ENCODE data around the gene DUS2.
"Not testable (repeated sequence)": the region's sequence is repeated elsewhere in the genome, so short reads cannot be mapped to it uniquely, and the experiment has no call there.

The DUS2 gene

DNA sequence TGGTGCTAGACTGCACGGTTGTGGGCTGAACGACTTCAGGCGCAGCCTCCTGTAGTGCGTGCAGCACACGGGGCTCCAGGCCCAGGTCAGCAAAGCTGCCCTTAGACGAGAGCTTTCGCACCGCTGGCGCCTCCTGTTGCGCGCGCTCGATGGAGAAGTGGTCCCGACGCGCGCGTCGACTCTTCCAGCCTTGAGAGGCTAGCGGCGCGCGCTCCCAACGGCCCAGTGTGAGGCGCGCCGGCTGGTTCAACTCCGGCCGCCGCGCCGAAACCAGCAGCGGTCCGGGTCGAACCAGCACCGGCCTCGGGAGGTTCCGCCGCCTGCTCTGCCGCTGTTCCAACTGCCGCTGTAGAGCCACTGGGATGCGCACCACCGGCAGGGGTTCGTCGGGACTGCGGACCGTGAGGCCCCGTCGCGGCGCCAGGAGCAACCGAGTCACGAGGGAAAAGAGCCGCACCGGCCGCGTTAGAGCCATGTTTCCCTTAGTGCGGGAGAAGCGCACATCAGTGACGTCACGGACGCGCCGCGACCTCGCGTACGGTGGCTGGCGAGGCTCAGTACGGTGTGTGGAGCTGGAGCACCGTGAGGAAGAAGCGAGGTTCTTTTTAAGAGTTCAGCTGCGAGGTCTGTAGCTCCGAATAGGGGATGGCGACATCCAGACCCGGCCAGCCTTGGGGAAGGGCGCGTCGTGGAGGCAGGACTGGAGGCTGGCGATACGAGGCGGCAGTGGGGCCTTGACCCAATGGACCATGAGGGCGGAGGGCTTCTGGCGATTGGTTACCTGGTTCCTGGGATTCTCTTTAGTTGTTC lies at the start of gene DUS2, which contains the start of gene DDX28:
TSS of gene DUS2 (plus strand) at position 557 of the 810 bp plus-strand sequence. CDS start 14,740 bp downstream, outside the sequence.
TSS of gene DDX28 (minus strand) at position 505 of the 810 bp plus-strand sequence. CDS start at position 475, 30 bp downstream.
- peak; percentile 94 for DNase-seq (ENCODE audit: low spot score)

DNA sequence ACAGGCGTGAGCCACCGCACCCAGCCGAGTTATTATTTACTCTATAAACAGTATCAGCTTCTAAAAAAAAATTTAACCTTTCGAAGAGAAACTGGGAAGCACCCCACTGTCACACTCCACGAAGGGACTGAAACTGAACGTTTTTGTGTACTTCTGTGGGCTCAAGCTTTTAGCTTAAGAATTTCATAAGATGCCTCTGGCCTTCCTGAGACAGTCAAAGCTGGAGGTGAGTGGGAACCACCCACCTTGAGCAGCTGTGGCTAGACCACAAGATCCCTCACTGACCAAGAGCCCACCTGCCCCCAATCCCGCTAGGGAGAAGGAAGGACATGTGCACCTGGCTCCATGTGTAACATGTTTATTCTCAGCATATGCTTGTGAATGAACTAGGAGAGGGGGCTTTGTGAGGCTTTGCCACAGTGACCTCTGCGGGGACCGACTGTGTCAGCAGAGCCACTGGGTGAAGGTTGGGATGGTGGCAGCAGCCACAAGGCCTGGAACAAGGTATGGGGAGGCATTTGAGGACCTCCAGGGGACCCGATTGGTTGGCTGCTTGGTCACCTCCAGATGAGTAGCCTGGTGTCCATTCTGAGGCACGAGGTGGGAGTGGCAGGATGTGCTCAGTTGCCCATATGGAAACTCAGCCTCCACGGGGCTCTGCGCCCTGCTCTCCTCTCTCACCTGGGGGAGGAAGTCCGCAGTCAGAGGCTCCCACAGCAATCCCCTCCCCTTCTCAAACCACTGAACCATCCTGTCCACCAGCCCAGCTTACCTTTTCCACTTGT lies 47.6 kb upstream of the DUS2 start:
- DNase-seq (ENCODE audit: low spot score): no peak

DNA sequence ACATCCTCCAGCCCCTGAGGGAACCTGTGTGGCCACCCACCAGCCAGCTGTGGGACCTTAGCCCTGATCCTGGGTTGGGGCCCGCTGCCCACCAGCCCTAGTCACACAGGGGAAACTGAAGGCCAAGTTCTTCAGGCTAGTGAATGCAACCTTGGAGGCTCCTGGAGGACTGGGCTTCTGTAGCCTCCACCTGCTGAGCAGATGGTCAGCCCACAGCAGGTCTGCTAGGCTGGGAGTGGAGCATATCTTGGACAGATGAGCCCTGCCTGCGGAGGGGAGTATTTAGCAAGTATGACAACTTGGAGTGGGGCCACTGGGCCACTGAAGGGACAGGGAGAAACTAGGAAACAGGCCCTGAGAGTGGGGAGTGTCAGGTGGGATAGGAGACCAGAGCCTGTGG lies 46.9 kb upstream of the DUS2 start:
- no peak for DNase-seq (ENCODE audit: low spot score)

DNA sequence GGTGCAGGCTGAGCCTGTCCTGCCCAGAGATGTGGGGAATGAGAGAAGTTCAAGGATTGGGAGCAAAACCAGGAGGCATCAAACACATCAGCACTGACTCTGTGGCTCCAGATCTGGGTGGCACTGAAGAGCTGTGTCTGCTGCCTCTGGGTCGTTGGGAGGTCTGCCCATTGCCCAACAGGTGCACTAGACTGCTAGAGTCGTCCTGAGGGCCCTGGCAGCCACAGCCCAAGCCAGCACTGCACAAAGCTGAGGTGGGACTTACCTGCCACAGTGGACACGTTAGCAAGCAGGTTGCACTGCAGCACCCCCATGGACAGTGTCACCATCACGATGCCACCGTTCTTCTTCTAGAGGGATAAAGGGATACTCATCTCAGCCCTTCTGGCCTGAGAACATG lies 46.1 kb upstream of the DUS2 start:
- no peak for DNase-seq (ENCODE audit: low spot score)

DNA sequence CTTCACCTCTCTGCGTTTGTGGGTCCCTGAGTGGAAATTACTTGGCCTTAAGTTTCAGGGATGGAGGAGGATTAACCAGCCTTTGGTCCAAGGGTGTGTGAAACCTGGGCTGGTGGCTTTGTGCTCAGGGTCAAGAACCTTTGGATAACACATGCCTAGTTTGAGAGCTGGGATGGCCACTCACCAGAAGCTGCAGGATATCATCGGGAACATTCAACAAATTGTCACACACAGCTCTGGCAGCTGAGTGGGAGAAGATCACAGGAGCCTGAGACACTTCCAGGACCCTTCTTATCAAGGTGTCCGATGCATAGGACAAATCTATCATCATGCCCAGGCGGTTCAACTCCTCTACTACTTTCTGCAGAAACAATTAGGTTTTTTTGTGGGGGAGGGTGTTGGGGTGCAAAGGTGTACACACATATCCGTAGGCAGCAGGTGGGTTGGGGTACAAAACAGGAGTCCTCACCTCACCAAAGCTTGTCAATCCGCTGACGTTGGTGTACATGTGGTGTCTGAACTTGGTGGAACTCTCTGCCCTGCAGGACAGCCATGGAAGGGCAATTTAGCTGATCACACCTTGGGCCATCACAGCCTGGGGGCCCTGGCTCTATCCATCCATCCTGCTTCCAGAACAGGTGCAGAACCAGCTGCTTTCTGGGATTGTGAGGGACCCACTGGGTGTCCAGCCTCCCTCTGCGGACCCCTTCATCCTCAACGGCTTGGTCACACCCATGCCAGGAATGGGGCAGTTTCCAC lies 45.4 kb upstream of the DUS2 start:
- DNase-seq (ENCODE audit: low spot score): no peak

DNA sequence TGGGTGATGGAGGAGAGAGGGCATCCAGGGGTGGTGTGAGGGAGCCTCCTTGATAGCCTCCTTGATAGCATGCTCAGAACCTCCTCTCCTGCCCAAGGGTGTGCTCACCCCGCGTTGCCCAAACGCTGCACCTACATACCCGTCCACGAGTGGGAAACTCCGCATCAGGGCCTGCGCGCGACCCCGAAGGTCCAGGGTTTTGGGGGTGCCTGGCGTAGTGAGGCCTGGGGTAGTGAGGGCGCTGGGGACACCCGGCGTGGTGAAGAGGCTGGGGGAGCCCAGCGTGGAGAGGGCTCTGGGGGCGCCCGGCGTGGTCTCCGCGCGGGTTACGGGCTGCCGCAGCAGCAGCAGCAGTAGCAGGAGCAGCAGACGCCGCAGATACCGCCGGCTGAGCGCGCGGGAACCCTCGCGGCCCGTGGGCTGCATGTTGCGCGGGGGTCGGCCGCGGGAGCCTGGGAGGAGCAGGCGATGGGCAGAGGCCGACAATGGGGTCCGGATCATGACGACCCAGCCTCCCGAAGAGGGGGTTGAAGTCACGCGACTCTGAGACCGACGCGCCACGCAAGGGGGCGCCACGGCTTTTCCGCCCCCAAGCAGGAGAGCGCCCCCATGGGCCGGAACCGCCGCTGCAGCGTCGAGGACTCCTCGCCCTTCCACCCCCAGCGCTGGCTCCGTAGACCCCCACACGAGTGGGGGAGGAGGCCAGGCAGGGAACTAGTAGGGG lies 43.0 kb upstream of the DUS2 start, which contains the start of gene DPEP3:
TSS of gene DPEP3 (minus strand) at position 545 of the 724 bp plus-strand sequence. CDS start at position 426, 119 bp downstream.
- no peak for DNase-seq (ENCODE audit: low spot score)

DNA sequence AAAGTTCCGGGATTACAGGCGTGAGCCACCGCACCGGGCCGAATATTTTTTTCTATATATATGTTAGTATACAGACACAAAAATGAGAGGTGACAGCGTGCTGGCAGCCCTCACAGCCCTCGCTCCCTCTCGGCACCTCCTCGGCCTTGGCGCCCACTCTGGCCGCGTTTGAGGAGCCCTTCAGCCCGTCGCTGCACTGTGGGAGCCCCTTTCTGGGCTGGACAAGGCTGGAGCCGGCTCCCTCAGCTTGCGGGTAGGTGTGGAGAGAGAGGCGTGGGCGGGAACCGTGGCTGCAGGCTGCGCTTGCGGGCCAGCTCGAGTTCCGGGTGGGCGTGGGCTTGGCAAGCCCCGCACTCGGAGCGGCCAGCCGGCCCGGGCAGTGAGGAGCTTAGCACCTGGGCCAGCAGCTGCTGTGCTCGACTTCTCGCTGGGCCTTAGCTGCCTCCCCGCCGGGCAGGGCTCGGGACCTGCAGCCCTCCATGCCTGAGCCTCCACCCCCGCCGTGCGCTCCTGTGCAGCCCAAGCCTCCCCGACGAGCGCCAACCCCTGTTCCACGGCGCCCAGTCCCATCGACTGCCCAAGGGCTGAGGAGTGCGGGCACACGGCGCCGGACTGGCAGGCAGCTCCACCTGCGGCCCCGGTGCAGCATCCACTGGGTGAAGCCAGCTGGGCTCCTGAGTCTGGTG lies 40.9 kb upstream of the DUS2 start:
- no peak for DNase-seq (ENCODE audit: low spot score)

DNA sequence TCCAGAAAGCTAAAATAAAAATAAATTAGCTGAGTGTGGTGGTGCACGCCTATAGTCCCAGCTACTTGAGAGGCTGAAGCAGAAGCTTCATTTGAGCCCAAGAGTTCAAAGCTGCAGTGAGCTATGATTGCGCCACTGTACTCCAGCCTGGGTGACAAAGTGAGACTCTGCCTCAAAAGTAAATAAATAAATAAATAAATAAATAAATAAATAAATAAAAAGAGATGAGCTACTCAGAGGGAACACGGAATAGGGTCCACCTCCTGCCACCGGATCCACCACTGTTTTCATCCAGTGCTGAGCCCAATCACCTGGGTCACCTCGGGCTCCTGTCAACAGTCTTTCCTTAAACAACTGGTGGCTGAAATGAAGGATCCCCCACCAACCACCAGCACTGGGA lies 36.1 kb upstream of the DUS2 start:
- DNase-seq (ENCODE audit: low spot score): no peak

DNA sequence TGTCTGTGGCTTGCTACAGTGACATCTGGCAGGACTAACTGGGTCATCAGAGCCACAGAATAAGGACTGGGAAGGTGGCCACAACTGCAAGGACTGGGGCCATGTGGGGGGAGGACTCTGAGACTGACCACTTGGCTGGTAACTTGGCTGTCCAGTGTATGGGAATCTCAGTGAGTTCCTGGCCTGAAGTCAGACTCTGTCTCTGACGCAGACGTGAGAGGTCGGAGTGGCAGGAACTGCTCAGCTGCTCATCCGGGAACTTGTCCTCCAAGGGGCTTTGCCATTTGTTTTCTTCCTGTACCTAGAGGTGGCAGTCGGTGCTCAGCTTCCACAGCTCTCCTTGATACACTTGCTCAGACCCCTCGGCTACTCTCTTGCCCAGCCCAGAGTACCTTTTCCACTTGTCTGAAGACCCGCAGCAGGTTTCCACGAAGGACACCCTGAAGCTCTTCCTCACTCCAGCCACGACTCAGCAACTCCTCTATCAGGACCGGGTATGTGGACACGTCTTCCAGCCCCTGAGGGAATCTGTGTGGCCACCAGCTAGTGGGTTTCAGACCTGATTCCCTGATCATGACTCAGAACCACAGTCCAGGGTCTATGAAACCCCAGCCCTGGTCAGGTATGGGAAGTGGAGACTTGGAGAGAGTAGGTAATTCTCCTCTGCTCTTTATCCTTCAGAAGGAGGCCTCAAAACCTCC lies 35.5 kb upstream of the DUS2 start:
- no peak for DNase-seq (ENCODE audit: low spot score)

DNA sequence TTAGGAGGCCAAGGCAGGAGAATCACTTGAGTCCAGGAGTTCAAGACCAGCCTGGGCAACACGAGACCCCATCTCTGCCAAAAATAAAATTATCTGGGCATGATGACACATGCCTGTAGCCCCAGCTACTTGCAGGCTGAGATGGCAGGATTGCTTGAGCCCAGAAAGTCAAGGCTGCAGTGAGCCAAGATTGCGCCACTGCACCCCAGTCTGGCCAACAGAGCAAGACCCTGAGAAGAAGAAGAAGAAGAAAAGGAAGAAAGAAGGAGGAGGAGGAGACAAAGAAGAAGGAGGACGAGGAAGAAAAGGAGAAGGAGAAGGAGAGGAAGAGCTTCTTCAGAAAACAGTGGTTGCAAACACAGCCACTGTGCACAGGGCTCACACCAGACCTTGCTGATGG lies 34.4 kb upstream of the DUS2 start:
- no peak for DNase-seq (ENCODE audit: low spot score)

DNA sequence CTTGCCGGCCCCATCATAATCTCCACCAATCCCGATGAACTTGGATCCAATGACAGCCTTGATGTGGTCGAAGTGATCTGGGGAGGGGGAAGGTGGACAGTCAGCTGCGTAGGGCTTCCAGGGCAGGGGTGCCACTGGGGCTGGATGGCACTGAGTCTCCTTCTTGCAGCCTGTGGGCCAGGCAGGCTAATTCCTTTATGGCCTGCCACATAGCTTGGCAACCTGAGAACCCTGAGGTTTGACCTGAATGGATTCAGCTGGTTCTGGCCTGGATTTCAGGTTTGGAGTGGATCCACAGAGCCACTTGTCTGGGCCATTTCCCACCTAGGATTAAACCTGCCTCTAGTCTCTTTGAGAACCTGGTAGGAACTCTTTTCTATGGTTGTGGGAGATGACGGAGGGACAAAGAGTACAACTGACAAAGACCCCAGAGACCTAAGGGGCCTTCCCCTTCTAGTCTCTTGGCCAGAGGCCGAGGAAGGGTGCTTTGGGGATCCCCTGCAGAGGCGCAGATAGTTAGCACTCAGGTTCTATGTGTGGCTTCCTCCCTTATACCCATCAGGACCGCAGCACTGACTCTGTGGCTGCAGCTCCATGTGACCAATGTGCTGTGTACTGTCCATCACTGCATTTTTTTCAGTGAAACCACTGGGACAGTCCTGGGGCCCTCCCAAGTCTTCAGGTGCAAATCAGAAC lies 33.6 kb upstream of the DUS2 start:
- no peak for DNase-seq (ENCODE audit: low spot score)

DNA sequence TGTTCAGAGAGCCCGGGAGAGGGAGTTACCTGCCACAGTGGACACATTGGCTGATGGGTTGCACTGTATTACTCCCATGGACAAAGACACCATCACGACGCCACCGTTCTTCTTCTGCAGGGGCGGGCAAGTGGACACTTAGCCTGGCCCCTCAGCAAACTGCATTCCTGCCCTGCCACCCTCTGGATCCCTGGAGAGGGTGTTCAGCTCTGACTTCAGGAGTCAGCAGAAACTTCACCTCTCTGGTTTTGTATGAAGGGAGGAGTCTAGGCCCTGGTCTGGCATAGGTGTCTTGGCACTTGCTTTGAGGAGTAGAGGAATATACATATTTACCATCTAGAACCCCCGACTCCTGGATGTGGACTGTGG lies 33.1 kb upstream of the DUS2 start:
- DNase-seq (ENCODE audit: low spot score): no peak

DNA sequence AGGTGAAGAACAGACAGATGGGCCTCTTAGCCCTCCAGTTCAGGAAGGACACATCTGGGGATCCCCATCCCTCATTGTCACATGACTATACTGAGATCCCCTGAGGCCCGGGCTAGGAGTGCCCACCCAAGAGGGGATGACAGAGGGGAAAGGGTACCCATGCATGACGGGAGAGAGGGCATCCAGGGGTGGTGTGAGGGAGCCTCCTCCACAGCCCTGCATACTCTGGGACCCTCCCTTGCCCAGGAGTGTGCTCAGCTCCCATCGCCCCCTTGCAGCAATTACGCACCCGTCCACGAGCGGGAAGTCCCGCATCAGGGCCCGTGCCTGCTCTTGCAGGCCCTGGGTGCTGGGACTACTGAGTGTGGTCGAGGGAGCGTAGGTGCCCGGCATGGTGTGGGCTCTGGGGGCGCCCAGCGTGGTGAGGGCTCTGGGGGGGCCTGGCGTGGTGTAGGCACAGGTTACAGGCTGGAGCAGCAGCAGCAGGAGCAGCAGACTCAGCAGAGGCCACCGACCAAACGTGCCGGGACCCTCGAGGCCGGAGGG lies 30.4 kb upstream of the DUS2 start:
- DNase-seq (ENCODE audit: low spot score): no peak

DNA sequence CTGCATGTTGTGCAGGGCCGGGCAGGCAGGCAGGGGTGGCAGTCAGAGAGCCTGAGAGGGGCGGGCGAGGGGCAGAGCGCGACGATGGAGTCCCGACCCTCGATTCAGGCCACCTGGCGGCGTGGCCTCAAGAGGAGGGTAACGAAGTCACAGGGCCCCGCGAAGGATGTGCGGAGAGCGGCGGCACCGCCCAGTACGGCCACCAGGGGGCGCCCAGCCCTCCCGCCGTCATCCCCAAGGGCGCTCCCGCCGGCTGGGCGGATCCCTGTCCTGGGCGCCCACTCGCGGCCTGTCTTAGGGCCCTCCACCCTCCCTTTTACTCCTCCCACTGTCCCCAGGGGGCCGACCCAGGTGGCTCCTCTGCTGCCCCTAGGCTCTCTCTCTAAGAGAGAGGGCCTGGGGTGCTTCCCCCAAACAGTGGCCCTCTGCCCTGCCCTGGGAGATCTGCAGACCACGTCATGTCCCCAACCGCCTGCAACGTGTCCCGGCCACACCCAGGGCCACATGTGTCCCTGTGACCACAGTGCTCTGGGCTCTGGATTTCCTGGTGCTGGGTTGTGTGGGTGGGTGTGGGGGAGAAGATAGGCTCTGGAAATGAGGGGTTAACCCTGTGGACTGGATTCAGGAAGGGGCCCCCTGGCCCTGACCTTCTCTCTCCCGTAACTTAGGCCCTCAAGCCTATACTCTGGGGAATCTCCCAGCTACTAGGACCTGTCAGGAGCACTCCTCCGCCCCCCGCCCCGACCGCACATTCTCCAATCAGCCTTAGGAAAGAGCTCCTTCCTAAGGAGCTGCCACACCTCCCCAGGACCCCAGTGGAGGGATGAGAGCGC lies 29.7 kb upstream of the DUS2 start:
- peak; percentile 83 for DNase-seq (ENCODE audit: low spot score)

DNA sequence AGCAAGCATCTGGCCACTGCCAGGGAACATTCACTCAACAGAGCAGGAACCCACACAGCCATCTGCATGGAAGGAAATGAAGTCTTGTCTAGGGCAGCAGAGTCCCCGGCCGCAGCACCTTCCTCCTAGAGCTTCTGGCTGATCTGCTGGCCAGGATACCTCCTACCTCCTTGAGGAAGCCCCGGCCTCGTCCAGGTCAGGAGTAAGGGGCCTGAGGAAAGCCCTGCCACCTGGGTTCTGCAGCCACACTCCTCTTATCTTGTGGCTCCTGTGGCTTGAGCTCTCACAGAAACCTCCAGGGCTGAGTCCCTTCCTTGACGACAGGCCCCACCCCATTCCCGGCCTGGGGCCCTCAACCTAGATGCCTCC lies 29.1 kb upstream of the DUS2 start:
- DNase-seq (ENCODE audit: low spot score): not testable (repeated sequence)

DNA sequence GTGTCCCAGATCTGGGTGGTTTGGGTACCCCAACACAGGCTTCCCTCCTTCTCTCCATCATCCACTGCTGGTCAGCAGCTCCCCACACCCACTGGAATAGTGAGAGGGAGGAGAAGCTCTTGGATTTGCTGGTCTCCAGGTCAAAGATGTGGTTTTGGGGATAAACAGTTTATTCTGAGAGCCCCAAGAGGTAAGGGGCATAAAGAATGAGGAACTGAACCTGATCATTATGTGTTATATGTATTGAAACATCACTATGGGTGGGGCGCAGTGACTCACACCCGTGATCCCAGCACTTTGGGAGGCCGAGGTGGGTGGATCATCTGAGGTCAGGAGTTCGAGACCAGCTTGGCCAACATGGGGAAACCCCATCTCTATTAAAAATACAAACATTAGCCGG lies 27.7 kb upstream of the DUS2 start:
- no peak for DNase-seq (ENCODE audit: low spot score)

DNA sequence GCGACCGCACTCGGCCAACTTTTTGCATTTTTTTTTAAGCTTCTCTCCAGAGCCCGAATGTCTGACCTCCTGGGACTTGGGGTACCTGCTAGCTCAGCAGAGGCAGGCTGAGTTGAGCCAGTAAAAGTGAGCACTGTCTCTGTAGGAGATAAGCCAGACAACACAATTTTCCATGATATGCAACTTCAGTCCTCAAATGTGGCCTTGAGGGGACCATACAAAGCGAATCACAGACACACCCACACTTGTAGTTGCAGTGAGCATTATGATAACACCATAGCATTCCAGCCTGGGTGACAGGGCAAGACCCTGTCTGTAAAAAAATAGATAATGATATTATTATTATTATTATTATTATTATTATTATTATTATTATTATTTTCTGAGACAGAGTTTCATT lies 26.4 kb upstream of the DUS2 start:
- no peak for DNase-seq (ENCODE audit: low spot score)

DNA sequence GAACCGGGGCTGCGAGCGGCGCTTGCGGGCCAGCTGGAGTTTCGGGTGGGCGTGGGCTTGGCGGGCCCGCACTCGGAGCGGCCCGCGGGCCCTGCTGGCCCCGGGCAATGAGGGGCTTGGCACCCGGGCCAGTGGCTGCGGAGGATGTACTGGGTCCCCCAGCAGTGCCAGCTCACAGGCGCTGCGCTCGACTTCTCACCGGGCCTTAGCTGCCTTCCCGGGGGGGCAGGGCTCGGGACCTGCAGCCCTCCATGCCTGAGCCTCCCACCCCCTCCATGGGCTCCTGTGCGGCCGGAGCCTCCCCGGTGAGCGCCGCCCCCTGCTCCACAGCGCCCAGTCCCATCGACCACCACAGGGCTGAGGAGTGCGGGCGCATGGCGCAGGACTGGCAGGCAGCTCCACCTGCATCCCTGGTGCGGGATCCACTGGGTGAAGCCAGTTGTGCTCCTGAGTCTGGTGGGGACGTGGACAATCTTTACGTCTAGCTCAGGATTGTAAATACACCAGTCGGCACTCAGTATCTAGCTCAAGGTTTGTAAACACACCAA lies 24.8 kb upstream of the DUS2 start:
- DNase-seq (ENCODE audit: low spot score): not testable (repeated sequence)
